SU-DHL-6 (cell line): ENCODE data around the gene PRDM16.

Experiments used
- CTCF ChIP-seq: fragments of 200-600 bp; sonication (generic); IDR thresholded peaks from one replicate; pipeline ENCODE4 v1.5.1; 2017; ENCODE audit warnings: antibody characterized with exemption, mild to moderate bottlenecking, low read length, moderate library complexity; ENCODE audit not compliant: insufficient read depth, poor library complexity, severe bottlenecking
- EZH2phosphoT487 ChIP-seq: fragments of 200-600 bp; sonication (generic), shearing (Covaris generic); conservative IDR thresholded peaks from 2 replicates; pipeline ENCODE4 v1.6.1; 2018; ENCODE audit warnings: mild to moderate bottlenecking, antibody characterized with exemption, low read length, moderate library complexity, mixed read lengths

GRCh38 chr1:3258386-3259003 lies 189.5 kb downstream of the PRDM16 start:
- TF ChIP-seq CTCF (no peak), EZH2phosphoT487 (no peak)
